ENCODE data around the gene UBE2J2. TPM values are rescaled to one million over a fixed set of nuclear protein-coding genes. Genes with fewer than 3 reads are reported as not detected.

UBE2J2 gene
- total and polyA plus RNA-seq, 3 donors from 2014 or later, result 133 to 203 (median 139) TPM

DNA sequence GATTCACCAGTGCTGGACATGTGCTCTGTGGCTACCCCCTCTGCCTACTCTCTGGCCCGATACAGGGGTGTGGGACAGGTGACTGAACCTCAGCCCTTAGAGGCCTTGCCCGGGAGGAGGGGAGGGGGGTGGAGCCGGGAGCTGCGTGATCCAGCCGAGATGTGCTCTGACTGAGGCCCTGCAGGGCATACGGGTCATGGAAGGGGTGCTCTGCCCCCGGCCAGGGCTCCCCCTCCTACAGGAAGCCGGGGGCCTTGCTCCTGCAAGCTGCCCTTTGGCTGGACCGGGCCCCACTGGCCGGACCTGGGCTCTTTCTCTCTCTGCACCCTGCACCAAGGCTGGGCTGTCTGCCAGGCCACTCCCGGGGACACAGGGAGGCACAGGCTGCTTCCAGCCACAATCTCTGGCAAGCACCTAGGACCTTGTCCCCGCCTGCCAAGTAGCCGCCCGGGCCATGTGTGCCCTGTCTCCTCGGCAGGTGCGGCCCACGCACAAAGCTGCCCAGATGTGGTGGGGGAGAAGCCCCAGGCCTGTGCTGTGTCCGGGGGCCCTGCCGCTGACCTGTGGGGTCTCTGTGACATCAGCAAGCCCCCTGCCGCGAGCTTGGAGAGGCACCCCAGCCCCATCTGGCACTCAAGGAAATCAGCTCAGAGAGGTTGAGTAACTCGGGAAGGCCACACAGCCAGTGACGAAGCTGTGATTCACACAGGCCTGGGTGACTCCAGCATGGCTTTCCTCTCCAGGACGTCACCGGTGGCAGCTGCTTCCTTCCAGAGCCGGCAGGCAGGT, 8.1 kb upstream of the UBE2J2 start:
- DNase-seq, result peak; percentile 88
- WGBS, 2 donors, result 35 to 44% methylated on average over 8 to 22 of the region's 26 CpGs
- Histone ChIP-seq H3K9me3 (no peaks in the 10 kb centered on the region), H3K4me1 (peaks cover 11% of the 10 kb centered on the region), H3K27me3 (no peaks in the 10 kb centered on the region), H3K27ac (peak overlapping the region in 1 of 2 donors; percentile 21), H3K4me3 (no peak overlapping the region), H3K36me3 (ENCODE audit: low read depth, missing control alignments) (no peaks in the 10 kb centered on the region)
- intact Hi-C loops (cut with DNase I; ENCODE audit: low total_unique reads), result no loop called here
- TF ChIP-seq CTCF (IDR thresholded peaks at IDR 0.05) (no peak), POLR2A (IDR thresholded peaks at IDR 0.05) (no peak)

- intact Hi-C loops (cut with DNase I; ENCODE audit: low total_unique reads), result no loop called here
- H3K27me3 ChIP-seq, result no peaks in the 10 kb centered on the region
- no peak for DNase-seq
- H3K36me3 ChIP-seq (ENCODE audit: low read depth, missing control alignments), result no peaks in the 10 kb centered on the region
- peaks cover 11% of the 10 kb centered on the region for H3K4me1 ChIP-seq
- no peak overlapping the region for H3K27ac ChIP-seq
- no peak overlapping the region for H3K4me3 ChIP-seq
- no peaks in the 10 kb centered on the region for H3K9me3 ChIP-seq
- 89 to 92% methylated on average over 9 to 21 of the region's 21 CpGs for WGBS, 2 donors
- TF ChIP-seq POLR2A (IDR thresholded peaks at IDR 0.05), result no peak
- TF ChIP-seq CTCF (IDR thresholded peaks at IDR 0.05), result no peak
Measured at GRCh38 chr1:1280782-1281481, 7.3 kb upstream of the UBE2J2 start.

DNA sequence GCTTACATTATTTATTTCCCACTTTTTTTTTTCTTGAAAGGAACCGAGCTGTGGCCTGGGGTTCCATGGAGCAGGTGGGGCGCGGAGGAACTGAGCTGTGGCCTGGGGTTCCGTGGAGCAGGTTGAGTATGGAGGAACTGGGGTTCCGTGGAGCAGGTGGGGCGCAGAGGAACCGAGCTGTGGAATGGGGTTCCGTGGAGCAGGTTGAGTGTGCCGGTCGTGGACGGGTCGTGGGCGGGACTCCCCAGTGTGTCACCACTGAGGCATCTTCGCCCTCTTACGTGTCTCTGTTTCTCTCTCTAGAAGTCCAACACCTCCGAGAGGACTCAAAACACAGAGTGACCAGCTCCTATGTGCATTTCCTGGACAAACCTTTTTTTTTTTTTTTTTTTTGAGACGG, 5.4 kb upstream of the UBE2J2 start:
- Histone ChIP-seq H3K27me3 (no peaks in the 10 kb centered on the region), H3K36me3 (ENCODE audit: low read depth, missing control alignments) (no peaks in the 10 kb centered on the region), H3K4me1 (peaks cover 19% of the 10 kb centered on the region), H3K27ac (no peak overlapping the region), H3K4me3 (no peak overlapping the region), H3K9me3 (no peaks in the 10 kb centered on the region)
- TF ChIP-seq POLR2A (IDR thresholded peaks at IDR 0.05) (no peak), CTCF (IDR thresholded peaks at IDR 0.05) (no peak)
- 92 to 93% methylated on average over 17 of the region's 17 CpGs for WGBS, 2 donors
- no peak for DNase-seq
- intact Hi-C loops (cut with DNase I; ENCODE audit: low total_unique reads), result no loop called here

DNA sequence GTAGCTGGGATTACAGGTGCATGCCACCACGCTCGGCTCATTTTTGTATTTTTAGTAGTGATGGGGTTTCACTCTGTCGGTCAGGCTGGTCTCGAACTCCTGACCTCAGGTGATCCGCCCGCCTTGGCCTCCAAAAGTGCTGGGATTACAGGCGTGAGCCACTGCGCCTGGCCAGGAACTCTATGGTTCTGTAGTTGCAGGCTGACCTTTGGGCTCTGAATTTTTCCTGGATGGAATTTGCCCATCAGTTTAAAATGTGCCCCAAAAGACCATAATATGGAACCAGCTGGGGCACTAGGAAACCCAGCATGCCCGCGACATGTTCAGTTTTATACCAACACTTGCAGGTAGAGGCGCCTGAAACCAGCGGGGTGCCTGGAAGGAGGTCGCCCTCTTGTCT, 5.0 kb upstream of the UBE2J2 start:
- WGBS, 2 donors, result 94 to 97% methylated on average over 13 of the region's 13 CpGs
- TF ChIP-seq CTCF (IDR thresholded peaks at IDR 0.05), result no peak
- no peak for TF ChIP-seq POLR2A (IDR thresholded peaks at IDR 0.05)
- no peak for DNase-seq
- H3K27me3 ChIP-seq, result no peaks in the 10 kb centered on the region
- no peak overlapping the region for H3K4me3 ChIP-seq
- intact Hi-C loops (cut with DNase I; ENCODE audit: low total_unique reads), result no loop called here
- no peaks in the 10 kb centered on the region for H3K9me3 ChIP-seq
- H3K36me3 ChIP-seq (ENCODE audit: low read depth, missing control alignments), result no peaks in the 10 kb centered on the region
- H3K27ac ChIP-seq, result no peak overlapping the region
- H3K4me1 ChIP-seq, result peaks cover 19% of the 10 kb centered on the region

Measured in testis (tissue), 3 donors.